GM21360 (cell line): Measurements from ENCODE around the gene BTC.
"Not testable (repeated sequence)": the region's sequence is repeated elsewhere in the genome, so short reads cannot be mapped to it uniquely, and the experiment has no call there.

Experiments
- ATAC-seq: cut with Tn5 transposase; IDR thresholded peaks from one replicate; pipeline ENCODE4 v1.9.1; 2021; ENCODE audit warnings: mild to moderate bottlenecking, moderate library complexity; ENCODE audit not compliant: unreplicated experiment

Gene BTC

GRCh38 chr4:74758551-74759145 lies 35.7 kb downstream of the BTC start:
- no peak for ATAC-seq

GRCh38 chr4:74757136-74757535 lies 37.2 kb downstream of the BTC start:
- ATAC-seq: no peak

- no peak for ATAC-seq
These were observed 38.8 kb downstream of the BTC start for GRCh38 chr4:74755486-74755885.

GRCh38 chr4:74754218-74754617 lies 40.1 kb downstream of the BTC start:
- peak; percentile 94 for ATAC-seq

GRCh38 chr4:74752798-74753197 lies 41.5 kb downstream of the BTC start:
- no peak for ATAC-seq

- ATAC-seq: no peak
These were observed 42.5 kb downstream of the BTC start for GRCh38 chr4:74751856-74752255.

GRCh38 chr4:74751247-74751646 lies 43.1 kb downstream of the BTC start:
- no peak for ATAC-seq

- no peak for ATAC-seq
These were observed 52.1 kb downstream of the BTC start for GRCh38 chr4:74742185-74742584.

GRCh38 chr4:74738464-74739143 lies 55.7 kb downstream of the BTC start:
- no peak for ATAC-seq

- ATAC-seq: no peak
These were observed 59.3 kb downstream of the BTC start for GRCh38 chr4:74734995-74735394.

- ATAC-seq: no peak
These were observed 60.6 kb downstream of the BTC start for GRCh38 chr4:74733756-74734155.

GRCh38 chr4:74724979-74725378 lies 69.3 kb downstream of the BTC start:
- ATAC-seq: no peak

GRCh38 chr4:74716436-74716765 lies 77.9 kb downstream of the BTC start:
- ATAC-seq: no peak

- peak; percentile 51 for ATAC-seq
These were observed 78.5 kb downstream of the BTC start for GRCh38 chr4:74715706-74716435.

GRCh38 chr4:74714611-74715130 lies 79.7 kb downstream of the BTC start:
- no peak for ATAC-seq

- not testable (repeated sequence) for ATAC-seq
These were observed 86.2 kb downstream of the BTC start for GRCh38 chr4:74708135-74708534.
